Occipital lobe (tissue), 2 donors: ENCODE results near the gene CS. TPM values are rescaled to one million over a fixed set of nuclear protein-coding genes. Genes with fewer than 3 reads are reported as not detected.
A peak's percentile ranks its signal among the peaks of the same experiment; 100 is the strongest.
"Not testable (repeated sequence)": the region's sequence is repeated elsewhere in the genome, so short reads cannot be mapped to it uniquely, and the experiment has no call there.

Experiments
- DNase-seq: peaks from one replicate; lab custom pipeline; 2025; lab: John Stamatoyannopoulos, UW
- total RNA-seq: library from RNA; depleted of rRNA; stranded (reverse); fragments of >200 nt; gene quantifications from one replicate; pipeline ENCODE4 v1.2.3, GENCODE V29; 2014

The CS gene
- total RNA-seq, result 90.9 TPM

GRCh38 chr12:56299853-56300643 lies at the start of gene CS:
CS (minus strand) TSS chr12:56300330; CDS start chr12:56300201, 129 bp downstream.
- DNase-seq, result peak; percentile 97

DNA sequence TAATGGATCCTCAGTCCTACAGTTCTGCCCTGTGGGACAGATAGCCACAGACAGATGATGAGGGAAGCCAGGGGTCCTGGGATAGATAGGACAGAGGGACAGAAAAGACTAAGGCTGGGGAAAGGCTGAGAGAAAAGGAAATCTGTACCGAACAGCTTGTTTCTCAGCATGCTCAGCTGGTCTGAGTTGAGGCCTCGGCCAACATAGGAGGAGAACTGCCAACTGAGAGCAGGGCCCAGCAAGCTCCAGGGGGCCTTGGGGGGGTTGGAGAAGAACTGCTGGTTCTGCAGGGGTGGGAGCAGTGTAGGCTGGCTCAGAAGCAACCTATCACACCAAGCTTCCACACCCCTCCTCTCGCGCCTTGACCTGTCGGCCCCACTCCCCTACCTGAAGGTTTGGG lies 48.6 kb upstream of the CS start:
- DNase-seq, result no peak

DNA sequence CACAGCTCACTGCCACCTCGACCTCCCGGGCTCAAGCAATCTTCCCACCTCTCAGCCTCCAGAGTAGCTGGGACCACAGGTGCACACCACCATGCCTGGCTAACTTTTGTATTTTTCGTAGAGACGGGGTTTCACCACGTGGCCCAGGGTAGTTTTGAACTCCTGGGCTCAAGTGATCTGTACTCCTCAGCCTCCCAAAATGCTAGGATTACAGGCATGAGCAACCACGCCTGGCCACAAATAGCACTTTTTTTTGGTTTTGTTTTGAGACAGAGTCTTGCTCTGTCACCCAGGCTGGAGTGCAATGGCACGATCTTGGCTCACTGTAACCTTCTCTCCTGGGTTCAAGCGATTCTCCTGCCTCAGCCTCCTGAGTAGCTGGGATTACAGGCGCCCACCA lies 47.1 kb upstream of the CS start:
- not testable (repeated sequence) for DNase-seq

- no peak for DNase-seq
These were observed 46.5 kb upstream of the CS start for GRCh38 chr12:56346675-56347074.

DNA sequence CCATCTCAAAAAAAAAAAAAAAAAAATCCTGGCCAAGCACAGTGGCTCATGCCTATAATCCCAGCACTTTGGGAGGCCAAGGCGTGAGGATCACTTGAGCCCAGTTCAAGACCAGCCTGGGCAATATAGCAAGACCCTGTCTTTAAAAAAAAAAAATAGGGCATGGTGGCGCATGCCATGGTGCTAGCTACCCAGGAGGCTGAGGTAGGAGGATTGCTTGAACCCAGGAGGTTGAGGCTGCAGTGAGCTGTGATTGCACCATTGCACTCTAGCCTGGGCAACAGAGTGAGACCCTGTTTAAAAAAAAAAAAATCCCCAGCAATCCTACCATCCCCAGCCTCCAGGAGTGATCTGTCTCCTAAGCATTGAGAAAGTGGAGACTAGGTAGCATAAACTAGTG lies 42.2 kb upstream of the CS start:
- DNase-seq, result not testable (repeated sequence)

GRCh38 chr12:56341616-56342015 lies 41.5 kb upstream of the CS start:
- no peak for DNase-seq

- DNase-seq, result no peak
These were observed 39.0 kb upstream of the CS start for GRCh38 chr12:56339158-56339422.

DNA sequence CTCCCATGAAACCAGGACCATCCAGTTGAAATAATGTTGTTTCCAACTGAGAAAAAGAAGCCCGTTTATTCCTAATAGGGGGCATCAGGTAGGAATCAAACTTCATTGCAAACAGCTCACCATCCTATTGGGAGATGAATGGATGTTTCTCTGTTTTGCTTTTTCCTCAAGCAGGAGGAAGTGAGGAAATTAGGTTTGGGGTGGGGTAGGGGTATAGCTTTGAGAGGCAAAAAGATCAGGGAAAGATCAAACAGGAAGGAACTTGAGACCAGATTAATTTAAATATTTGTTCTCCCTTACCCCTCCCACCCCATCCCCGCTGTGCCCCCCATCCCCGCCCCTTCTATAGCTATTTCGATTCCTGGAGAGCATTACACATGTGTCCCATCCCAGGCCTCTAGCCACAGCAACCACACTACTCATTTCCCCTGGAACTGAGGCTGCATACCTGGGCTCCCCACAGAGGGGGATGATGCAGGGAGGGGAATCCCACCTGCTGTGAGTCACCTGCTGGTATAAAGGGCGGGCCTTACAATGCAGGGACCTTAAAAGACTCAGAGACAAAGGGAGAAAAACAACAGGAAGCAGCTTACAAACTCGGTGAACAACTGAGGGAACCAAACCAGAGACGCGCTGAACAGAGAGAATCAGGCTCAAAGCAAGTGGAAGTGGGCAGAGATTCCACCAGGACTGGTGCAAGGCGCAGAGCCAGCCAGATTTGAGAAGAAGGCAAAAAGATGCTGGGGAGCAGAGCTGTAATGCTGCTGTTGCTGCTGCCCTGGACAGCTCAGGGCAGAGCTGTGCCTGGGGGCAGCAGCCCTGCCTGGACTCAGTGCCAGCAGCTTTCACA lies 38.4 kb upstream of the CS start, which contains the start of gene IL23A:
Gene IL23A, plus strand, starts transcription at position 577 of the 850 bp plus-strand sequence. Its CDS starts 161 bp downstream, at position 738.
- DNase-seq, result no peak

DNA sequence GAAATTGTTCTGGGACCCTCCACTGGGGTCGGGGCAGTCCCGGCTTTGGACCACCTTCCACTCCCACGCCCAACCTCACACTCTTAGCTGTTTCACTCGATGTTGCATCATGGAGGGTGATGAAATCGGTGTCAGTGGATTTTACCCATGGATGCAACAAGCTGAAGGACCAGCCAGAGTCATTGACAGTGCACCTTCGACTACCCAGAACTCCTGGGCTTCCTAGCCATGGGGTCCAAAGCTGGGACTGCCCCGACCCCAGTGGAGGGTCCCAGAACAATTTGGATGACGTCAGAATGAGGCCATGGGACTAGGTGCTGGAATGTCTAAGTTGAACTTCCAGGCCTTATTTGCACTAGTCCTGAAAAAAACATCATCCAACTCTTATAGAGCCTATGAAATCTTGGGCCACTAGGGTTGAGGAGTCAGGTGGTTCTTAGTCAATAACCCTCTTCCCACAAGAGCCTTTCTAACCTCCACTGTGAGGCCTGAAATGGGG lies 37.7 kb upstream of the CS start:
- DNase-seq, result no peak

DNA sequence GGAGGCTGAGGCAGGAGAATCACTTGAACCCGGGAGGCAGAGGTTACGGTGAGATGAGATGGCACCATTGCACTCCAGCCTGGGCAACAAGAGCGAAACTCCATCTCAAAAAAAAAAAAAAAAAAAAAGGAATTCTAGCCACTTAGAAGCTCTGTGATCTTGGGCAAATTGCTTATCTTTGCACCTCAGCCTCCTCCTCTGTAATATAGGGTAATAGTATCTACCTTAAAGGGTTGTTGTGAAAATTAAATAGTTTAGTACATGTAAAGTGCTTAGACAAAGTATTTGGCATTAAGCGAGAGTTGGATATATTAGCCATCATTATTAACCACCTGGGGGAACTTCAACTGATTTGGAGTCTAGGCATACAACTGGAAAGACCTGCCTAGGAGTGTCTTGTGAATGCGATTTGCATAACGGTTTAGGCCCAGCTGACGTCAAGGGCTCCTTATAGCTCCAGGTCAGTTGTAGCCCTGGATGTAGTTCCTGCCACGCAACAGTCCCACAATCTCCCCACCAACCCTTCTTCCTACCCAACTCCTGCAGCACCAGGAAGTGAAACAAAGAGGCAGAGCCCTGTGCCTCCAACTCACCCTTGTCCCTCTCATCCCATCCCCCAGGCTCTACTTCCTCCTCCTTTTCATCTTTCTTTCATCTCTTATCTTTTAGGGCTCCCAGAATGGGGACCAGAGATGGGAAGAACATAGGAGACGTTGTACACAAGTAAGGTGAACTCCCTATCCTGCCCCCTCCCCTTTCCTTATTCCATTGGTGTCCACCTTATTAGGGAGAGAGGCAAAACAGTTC lies 36.4 kb upstream of the CS start:
- no peak for DNase-seq

GRCh38 chr12:56335527-56335926 lies 35.4 kb upstream of the CS start:
- DNase-seq, result not testable (repeated sequence)

GRCh38 chr12:56334490-56334793 lies 34.3 kb upstream of the CS start:
- DNase-seq, result no peak

- DNase-seq, result peak; percentile 90
These were observed 33.8 kb upstream of the CS start, which contains the start of gene PAN2 for GRCh38 chr12:56333679-56334489. PAN2 (minus strand) TSS chr12:56334000; CDS start chr12:56333094, 906 bp downstream.

DNA sequence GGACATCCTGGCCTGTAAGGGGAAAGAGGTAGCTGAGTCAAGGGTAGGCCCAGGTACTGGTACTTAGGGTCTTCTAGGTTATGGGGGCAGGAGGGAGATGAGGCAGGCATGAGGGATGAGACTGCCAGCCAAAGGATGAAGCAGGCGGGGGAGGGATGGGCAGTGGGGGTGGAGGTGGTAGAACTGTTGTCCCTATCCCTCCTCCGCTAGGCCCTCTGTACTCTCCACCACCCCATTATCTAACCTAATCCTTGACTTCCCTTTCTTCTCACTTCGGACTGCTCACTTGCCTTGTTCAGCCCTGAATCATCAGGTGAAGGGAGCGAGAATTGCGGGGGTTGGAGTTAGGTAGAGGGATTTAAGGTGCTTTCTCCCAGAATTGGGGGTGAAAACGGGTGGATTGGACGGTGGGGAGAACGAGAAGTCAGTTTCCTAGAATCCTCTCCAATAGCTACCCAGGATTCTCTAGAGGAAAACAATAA lies 33.1 kb upstream of the CS start:
- DNase-seq, result no peak

GRCh38 chr12:56332512-56333196 lies 32.5 kb upstream of the CS start:
- no peak for DNase-seq

DNA sequence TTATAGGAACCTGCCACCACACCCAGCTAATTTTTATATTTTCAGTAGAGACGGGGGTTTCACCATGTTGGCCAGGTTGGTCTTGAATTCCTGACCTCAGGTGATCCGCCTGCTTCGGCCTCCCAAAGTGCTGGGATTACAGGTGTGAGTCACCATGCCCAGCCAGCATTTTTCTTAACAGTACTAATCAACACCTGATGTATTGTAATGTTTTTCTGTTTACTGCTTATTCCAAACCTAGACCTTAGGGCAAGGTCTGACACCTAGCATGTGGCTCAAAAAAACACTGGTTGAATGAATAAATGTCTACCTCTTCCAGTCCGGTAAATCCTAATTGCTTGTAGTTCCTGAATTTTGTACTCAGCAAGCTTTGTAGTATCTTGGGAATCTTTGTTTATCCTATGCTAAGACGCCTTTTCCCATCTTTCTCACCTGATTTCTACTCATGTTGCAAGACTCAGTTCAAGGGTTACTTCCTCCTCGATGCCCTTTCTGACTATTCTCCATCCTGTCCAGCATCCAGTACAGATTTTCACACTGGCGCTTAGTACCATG lies 30.9 kb upstream of the CS start:
- no peak for DNase-seq

- no peak for DNase-seq
These were observed 26.4 kb upstream of the CS start for GRCh38 chr12:56326533-56326932.

GRCh38 chr12:56326126-56326525 lies 26.0 kb upstream of the CS start:
- no peak for DNase-seq

GRCh38 chr12:56324206-56324605 lies 24.1 kb upstream of the CS start:
- no peak for DNase-seq

GRCh38 chr12:56321610-56322009 lies 21.5 kb upstream of the CS start:
- DNase-seq, result not testable (repeated sequence)
